Small intestine (tissue), 7 donors: Measurements from ENCODE around the gene RYR2. TPM values are rescaled to one million over a fixed set of nuclear protein-coding genes. Genes with fewer than 3 reads are reported as not detected.
A peak's percentile ranks its signal among the peaks of the same experiment; 100 is the strongest.
"Not testable (repeated sequence)": the region's sequence is repeated elsewhere in the genome, so short reads cannot be mapped to it uniquely, and the experiment has no call there.

ENCODE experiments used
- DNase-seq, 2 donors: peaks; one replicate each; pipeline versions ENCODE4 v3.0.0 to v3.0.0-alpha.2; 2013
- FAIRE-seq: peaks from 2 replicates; lab custom pipeline; 2012; peaks lifted over from hg19 to GRCh38; lab: Jason Lieb, UNC
- H3K27ac ChIP-seq, 3 donors: one replicate each; pipeline ENCODE4 v1.5.1; 2013; ENCODE audit warnings: low read length in 2 of 3, mild to moderate bottlenecking in 2 of 3, control low read depth in 1 of 3, inconsistent platforms in 1 of 3, low read depth in 1 of 3, moderate library complexity in 1 of 3
- H3K27me3 ChIP-seq, 3 donors: one replicate each; pipeline ENCODE4 v1.6.1; 2013; ENCODE audit warnings: low read length in 3 of 3, inconsistent platforms in 1 of 3; ENCODE audit not compliant: control insufficient read depth in 3 of 3, insufficient read depth in 3 of 3
- H3K36me3 ChIP-seq, 3 donors: one replicate each; pipeline ENCODE4 v1.6.1; 2013; ENCODE audit warnings: low read length in 3 of 3, inconsistent platforms in 1 of 3, low read depth in 1 of 3, mild to moderate bottlenecking in 1 of 3, moderate library complexity in 1 of 3; ENCODE audit not compliant: control insufficient read depth in 3 of 3, insufficient read depth in 2 of 3
- H3K4me1 ChIP-seq, 3 donors: one replicate each; pipeline ENCODE4 v1.6.1; 2013; ENCODE audit warnings: low read length in 2 of 3, inconsistent platforms in 1 of 3, low read depth in 1 of 3, mild to moderate bottlenecking in 1 of 3, moderate library complexity in 1 of 3; ENCODE audit not compliant: control insufficient read depth in 3 of 3, insufficient read depth in 2 of 3
- H3K4me3 ChIP-seq, 3 donors: one replicate each; pipeline ENCODE4 v1.5.1; 2013; ENCODE audit warnings: low read length in 3 of 3, control low read depth in 1 of 3, inconsistent platforms in 1 of 3, low read depth in 1 of 3, mild to moderate bottlenecking in 1 of 3, moderate library complexity in 1 of 3
- H3K9me3 ChIP-seq, 2 donors: one replicate each; pipeline ENCODE4 v1.6.1; 2013; ENCODE audit warnings: low read depth in 1 of 2, low read length in 1 of 2; ENCODE audit not compliant: control insufficient read depth in 2 of 2, insufficient read depth in 1 of 2
- WGBS, 3 donors: extraction: QIAGEN DNeasy Blood & Tissue Kit; methylation state at CpG; one replicate each; pipeline ENCODE4 v1.1.7; 2013; 5-methylcytosine and 5-hydroxymethylcytosine counted together
- polyA plus RNA-seq, 4 donors: library from polyadenylated mRNA; stranded (reverse) in 3 of 4; unstranded in 1 of 4; fragments of 200-250 nt in 3 of 4; fragments of 120-200 nt in 1 of 4; gene quantifications; one replicate each; pipeline versions ENCODE4 v1.2.1 to v1.2.3, GENCODE V29; 2013
- donor health status: healthy with polysubstance abuse.
- donor health status: control.
- donor health status: control.
- donor health status: Bipolar disorder and iron deficiency.
- donor health status: healthy.

The RYR2 gene
- polyA plus RNA-seq, 4 donors = 0.22 to 1.5 (median 0.62) TPM

- no peaks in the 10 kb centered on the region for H3K4me1 ChIP-seq
- peaks cover 0 to 12% of the 10 kb centered on the region in 2 donors for H3K9me3 ChIP-seq
- no peak overlapping the region for H3K4me3 ChIP-seq
- no peaks in the 10 kb centered on the region for H3K27me3 ChIP-seq
- no peaks in the 10 kb centered on the region for H3K36me3 ChIP-seq
- FAIRE-seq (no peak), DNase-seq (no peak)
- H3K27ac ChIP-seq = no peak overlapping the region
- WGBS, 3 donors = 71 to 77% (median 72%) methylated on average over 10 of the region's 10 CpGs
Measured at GRCh38 chr1:237124856-237125462, 83.0 kb downstream of the RYR2 start.

- FAIRE-seq = no peak
- WGBS, 3 donors = 82 to 89% (median 88%) methylated on average over 2 of the region's 2 CpGs
- H3K4me1 ChIP-seq = no peaks in the 10 kb centered on the region
Measured at GRCh38 chr1:237126180-237126579, 84.2 kb downstream of the RYR2 start.

GRCh38 chr1:237127301-237127700 is 85.3 kb downstream of the RYR2 start:
- not testable (repeated sequence) for DNase-seq, FAIRE-seq
- 97 to 100% (median 99%) methylated on average over 1 to 23 of the region's 31 CpGs for WGBS, 3 donors

More at GRCh38 chr1:237126180-237126579, 84.2 kb downstream of the RYR2 start:
- Histone ChIP-seq H3K27me3 (no peaks in the 10 kb centered on the region), H3K36me3 (no peaks in the 10 kb centered on the region), H3K27ac (no peak overlapping the region), H3K9me3 (peaks cover 0 to 16% of the 10 kb centered on the region in 2 donors), H3K4me3 (no peak overlapping the region)
- DNase-seq = no peak

GRCh38 chr1:237133921-237134320 is 91.9 kb downstream of the RYR2 start:
- Histone ChIP-seq H3K4me3 (no peak overlapping the region), H3K9me3 (peaks cover 0 to 15% of the 10 kb centered on the region in 2 donors), H3K27ac (no peak overlapping the region), H3K27me3 (no peaks in the 10 kb centered on the region), H3K4me1 (no peaks in the 10 kb centered on the region), H3K36me3 (no peaks in the 10 kb centered on the region)
- 29 to 66% (median 48%) methylated on average over 3 of the region's 3 CpGs for WGBS, 3 donors
- no peak for DNase-seq
- no peak for FAIRE-seq

More at GRCh38 chr1:237127301-237127700, 85.3 kb downstream of the RYR2 start:
- not testable (repeated sequence) for H3K27me3 ChIP-seq, H3K4me3 ChIP-seq, H3K27ac ChIP-seq, H3K36me3 ChIP-seq, H3K4me1 ChIP-seq
- peaks cover 0 to 23% of the 10 kb centered on the region in 2 donors for H3K9me3 ChIP-seq

GRCh38 chr1:237134929-237135328 is 92.9 kb downstream of the RYR2 start:
- no peak for FAIRE-seq
- 80 to 92% (median 86%) methylated on average over 2 of the region's 2 CpGs for WGBS, 3 donors

GRCh38 chr1:237138551-237138950 is 96.6 kb downstream of the RYR2 start:
- DNase-seq (no peak), FAIRE-seq (no peak)
- Histone ChIP-seq H3K4me1 (no peaks in the 10 kb centered on the region), H3K27ac (no peak overlapping the region), H3K4me3 (no peak overlapping the region), H3K27me3 (peaks cover 0 to 2% (median 0%) of the 10 kb centered on the region in 3 donors), H3K36me3 (no peaks in the 10 kb centered on the region), H3K9me3 (peaks cover 0 to 5% of the 10 kb centered on the region in 2 donors)

More at GRCh38 chr1:237134929-237135328, 92.9 kb downstream of the RYR2 start:
- Histone ChIP-seq H3K9me3 (peaks cover 0 to 15% of the 10 kb centered on the region in 2 donors), H3K4me3 (no peak overlapping the region), H3K27me3 (no peaks in the 10 kb centered on the region), H3K27ac (no peak overlapping the region), H3K36me3 (no peaks in the 10 kb centered on the region), H3K4me1 (no peaks in the 10 kb centered on the region)
- no peak for DNase-seq

GRCh38 chr1:237139732-237140131 is 97.7 kb downstream of the RYR2 start:
- FAIRE-seq = no peak
- 75 to 82% (median 82%) methylated on average over 8 of the region's 8 CpGs for WGBS, 3 donors
- peaks cover 0 to 2% (median 0%) of the 10 kb centered on the region in 3 donors for H3K27me3 ChIP-seq
- no peaks in the 10 kb centered on the region for H3K36me3 ChIP-seq
- DNase-seq = no peak
- H3K9me3 ChIP-seq = no peaks in the 10 kb centered on the region
- H3K27ac ChIP-seq = no peak overlapping the region
- H3K4me3 ChIP-seq = no peak overlapping the region
- no peaks in the 10 kb centered on the region for H3K4me1 ChIP-seq

GRCh38 chr1:237140986-237141385 is 99.0 kb downstream of the RYR2 start:
- Histone ChIP-seq H3K36me3 (no peaks in the 10 kb centered on the region), H3K4me1 (no peaks in the 10 kb centered on the region), H3K4me3 (no peak overlapping the region), H3K9me3 (no peaks in the 10 kb centered on the region), H3K27me3 (peaks cover 0 to 2% (median 0%) of the 10 kb centered on the region in 3 donors), H3K27ac (no peak overlapping the region)
- WGBS, 3 donors = 64 to 80% (median 70%) methylated on average over 1 of the region's 1 CpG
- FAIRE-seq = no peak
- no peak for DNase-seq

- FAIRE-seq (no peak), DNase-seq (no peak)
- peak overlapping the region in 1 of 3 donors; percentile 17 for H3K27ac ChIP-seq
- no peak overlapping the region for H3K4me3 ChIP-seq
- no peaks in the 10 kb centered on the region for H3K9me3 ChIP-seq
- H3K36me3 ChIP-seq = no peaks in the 10 kb centered on the region
- H3K27me3 ChIP-seq = peaks cover 0 to 2% (median 0%) of the 10 kb centered on the region in 3 donors
- 69 to 91% (median 90%) methylated on average over 5 of the region's 5 CpGs for WGBS, 3 donors
- H3K4me1 ChIP-seq = no peaks in the 10 kb centered on the region
Measured at GRCh38 chr1:237141502-237141901, 99.5 kb downstream of the RYR2 start.
